Trophoblast cell (in vitro differentiated cells and primary cell): ENCODE data around the gene DPM3.
A peak's percentile ranks its signal among the peaks of the same experiment; 100 is the strongest.
"Not testable (repeated sequence)": the region's sequence is repeated elsewhere in the genome, so short reads cannot be mapped to it uniquely, and the experiment has no call there.

Source experiments
- DNase-seq, 2 donors: peaks; one replicate each; pipeline ENCODE4 v3.0.0-alpha.2; 2016
- H2AFZ ChIP-seq: 2 replicates; pipeline ENCODE4 v1.6.1; 2013; ENCODE audit warnings: low read length, moderate library complexity, mild to moderate bottlenecking; ENCODE audit not compliant: insufficient read depth, poor library complexity
- H2AK5ac ChIP-seq: 2 replicates; pipeline ENCODE4 v1.6.1; 2013; ENCODE audit warnings: mild to moderate bottlenecking, low read length
- H2BK120ac ChIP-seq: 2 replicates; pipeline ENCODE4 v1.6.1; 2013; ENCODE audit warnings: low read length, mild to moderate bottlenecking, moderate library complexity; ENCODE audit not compliant: insufficient read depth, poor library complexity
- H2BK12ac ChIP-seq: 2 replicates; pipeline ENCODE4 v1.6.1; 2013; ENCODE audit warnings: mild to moderate bottlenecking, low read length, moderate library complexity
- H2BK5ac ChIP-seq: 2 replicates; pipeline ENCODE4 v1.6.1; 2013; ENCODE audit warnings: low read length, low read depth, moderate library complexity, mild to moderate bottlenecking; ENCODE audit not compliant: poor library complexity
- H3K14ac ChIP-seq: 2 replicates; pipeline ENCODE4 v1.6.1; 2013; ENCODE audit warnings: mild to moderate bottlenecking, low read length
- H3K18ac ChIP-seq: 2 replicates; pipeline ENCODE4 v1.6.1; 2013; ENCODE audit warnings: mild to moderate bottlenecking, low read length
- H3K23ac ChIP-seq: 2 replicates; pipeline ENCODE4 v1.6.1; 2013; ENCODE audit warnings: low read length
- H3K27ac ChIP-seq: 2 replicates; pipeline ENCODE4 v1.5.1; 2013; ENCODE audit warnings: low read depth, mild to moderate bottlenecking, inconsistent platforms, low read length, moderate library complexity
- H3K27me3 ChIP-seq: 2 replicates; pipeline ENCODE4 v1.6.1; 2013; ENCODE audit warnings: inconsistent platforms, mild to moderate bottlenecking, low read length, moderate library complexity; ENCODE audit not compliant: insufficient read depth
- H3K36me3 ChIP-seq, 2 experiments: 1 replicate in 1 of 2; 2 replicates in 1 of 2; pipeline ENCODE4 v1.6.1; 2013; ENCODE audit warnings: low read length in 2 of 2, mild to moderate bottlenecking in 2 of 2, moderate library complexity in 1 of 2; ENCODE audit not compliant: insufficient read depth in 2 of 2, control insufficient read depth in 1 of 2
- H3K4ac ChIP-seq: 2 replicates; pipeline ENCODE4 v1.6.1; 2013; ENCODE audit warnings: low read depth, mild to moderate bottlenecking, low read length, moderate library complexity
- H3K4me1 ChIP-seq, 2 experiments: 1 replicate in 1 of 2; 2 replicates in 1 of 2; pipeline ENCODE4 v1.6.1; 2013; ENCODE audit warnings: low read length in 2 of 2, mild to moderate bottlenecking in 2 of 2, moderate library complexity in 1 of 2; ENCODE audit not compliant: insufficient read depth in 2 of 2, control insufficient read depth in 1 of 2
- H3K4me2 ChIP-seq: 2 replicates; pipeline ENCODE4 v1.6.1; 2013; ENCODE audit warnings: inconsistent platforms, mild to moderate bottlenecking, low read length, moderate library complexity
- H3K4me3 ChIP-seq: 2 replicates; pipeline ENCODE4 v1.5.1; 2013; ENCODE audit warnings: mild to moderate bottlenecking, low read depth, low read length, inconsistent platforms
- H3K79me1 ChIP-seq: one replicate; pipeline ENCODE4 v1.6.1; 2013; ENCODE audit warnings: low read length
- H3K79me2 ChIP-seq: 2 replicates; pipeline ENCODE4 v1.6.1; 2013; ENCODE audit warnings: low read length, mild to moderate bottlenecking; ENCODE audit not compliant: control insufficient read depth, insufficient read depth, poor library complexity
- H3K9ac ChIP-seq: 2 replicates; pipeline ENCODE4 v1.6.1; 2013; ENCODE audit warnings: mild to moderate bottlenecking, low read length
- H3K9me3 ChIP-seq: 2 replicates; pipeline ENCODE4 v1.6.1; 2013; ENCODE audit warnings: low read depth, mild to moderate bottlenecking, control low read depth, inconsistent platforms, low read length; ENCODE audit not compliant: insufficient read depth
- H4K12ac ChIP-seq: 2 replicates; pipeline ENCODE4 v1.6.1; 2013; ENCODE audit warnings: low read depth, mild to moderate bottlenecking, low read length, moderate library complexity
- H4K8ac ChIP-seq: 2 replicates; pipeline ENCODE4 v1.6.1; 2013; ENCODE audit warnings: low read depth, mild to moderate bottlenecking, low read length, moderate library complexity
- H4K91ac ChIP-seq: one replicate; pipeline ENCODE4 v1.6.1; 2013; ENCODE audit warnings: low read depth, mild to moderate bottlenecking, low read length, moderate library complexity
- WGBS: extraction: QIAGEN DNeasy Blood & Tissue Kit; methylation state at CpG from one replicate; pipeline ENCODE4 v1.1.7; 2013; ENCODE audit warnings: missing lambda C conversion rate; ENCODE audit not compliant: insufficient read length, insufficient coverage; ENCODE audit errors: extremely low coverage; 5-methylcytosine and 5-hydroxymethylcytosine counted together

The DPM3 gene

GRCh38 chr1:155168105-155168445 is 27.7 kb upstream of the DPM3 start:
- H3K79me1 ChIP-seq, H3K27me3 ChIP-seq, H3K4ac ChIP-seq, H4K91ac ChIP-seq, H3K4me2 ChIP-seq, H3K79me2 ChIP-seq, H2BK12ac ChIP-seq, H3K4me3 ChIP-seq, DNase-seq, H3K9me3 ChIP-seq, H2BK5ac ChIP-seq, H3K23ac ChIP-seq, H4K12ac ChIP-seq, H3K14ac ChIP-seq, H2AK5ac ChIP-seq, H3K18ac ChIP-seq, H3K9ac ChIP-seq, H4K8ac ChIP-seq, H3K27ac ChIP-seq, H2AFZ ChIP-seq, H2BK120ac ChIP-seq: not testable (repeated sequence)
- WGBS: no CpG with 5 or more reads among the region's 4 CpGs
- H3K4me1 ChIP-seq: peaks cover 4 to 16% of the 10 kb centered on the region in 2 experiments
- H3K36me3 ChIP-seq: peaks cover 8 to 14% of the 10 kb centered on the region in 2 experiments

DNA sequence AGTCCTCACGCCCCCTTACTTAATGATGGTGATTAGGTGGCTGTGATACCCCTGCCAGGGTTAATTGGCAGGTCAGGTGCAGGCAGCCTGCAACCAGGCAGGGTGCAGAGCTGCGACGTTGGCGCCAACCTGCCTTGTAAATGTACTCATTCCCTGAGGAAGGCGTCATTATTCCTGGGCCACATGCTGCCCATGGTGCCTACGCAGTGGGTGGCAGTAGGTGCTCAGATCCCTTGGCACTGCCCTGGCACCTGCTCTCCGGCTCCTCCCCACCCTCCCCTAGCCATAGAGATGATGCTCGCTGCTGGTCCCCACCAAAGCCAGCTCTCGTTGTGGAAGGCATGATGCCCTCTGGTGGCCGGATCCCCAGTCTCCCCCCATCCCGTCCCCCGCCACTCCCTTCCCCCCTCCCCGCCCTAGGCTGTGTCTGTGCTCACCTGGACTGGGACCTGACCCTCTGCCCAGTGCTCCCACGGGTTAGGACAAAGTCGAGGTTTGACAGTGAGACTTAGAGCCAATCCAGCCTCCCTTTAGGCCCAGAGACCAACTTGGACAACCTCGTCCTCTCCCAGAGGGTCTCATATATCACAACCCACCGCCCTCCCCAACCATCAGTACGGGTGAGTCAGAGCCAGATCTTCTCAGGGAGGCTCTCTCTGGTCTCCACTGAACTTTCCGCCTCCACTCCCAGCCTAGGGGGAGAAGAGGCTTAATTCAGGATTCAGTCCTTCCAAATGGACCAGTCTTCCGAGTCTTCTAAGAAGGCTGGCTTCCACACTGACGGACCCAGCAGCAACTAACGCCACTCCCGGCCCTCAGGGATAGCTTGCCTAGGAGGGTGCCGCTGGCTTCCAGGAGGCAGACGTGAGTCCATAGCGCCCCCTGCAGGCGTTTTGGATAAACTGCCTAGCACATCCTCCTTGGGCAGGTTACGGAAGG is 27.1 kb upstream of the DPM3 start:
- no peak overlapping the region for H2AK5ac ChIP-seq
- no peak overlapping the region for H2BK5ac ChIP-seq
- no peaks in the 10 kb centered on the region for H3K79me2 ChIP-seq
- H2BK12ac ChIP-seq: peak overlapping the region; percentile 25
- H3K9me3 ChIP-seq: no peaks in the 10 kb centered on the region
- peak overlapping the region; percentile 49 for H2AFZ ChIP-seq
- H3K18ac ChIP-seq: peak overlapping the region; percentile 14
- no CpG with 5 or more reads among the region's 28 CpGs for WGBS
- DNase-seq: peak; percentile 98 to 99
- H3K36me3 ChIP-seq: peaks cover 8 to 14% of the 10 kb centered on the region in 2 experiments
- no peak overlapping the region for H3K9ac ChIP-seq
- peaks cover 4 to 16% of the 10 kb centered on the region in 2 experiments for H3K4me1 ChIP-seq
- no peak overlapping the region for H3K4me3 ChIP-seq
- H3K23ac ChIP-seq: no peak overlapping the region
- no peak overlapping the region for H4K91ac ChIP-seq
- peak overlapping the region; percentile 66 for H3K4me2 ChIP-seq
- H3K27ac ChIP-seq: no peak overlapping the region
- H3K79me1 ChIP-seq: no peaks in the 10 kb centered on the region
- H4K12ac ChIP-seq: no peak overlapping the region
- peak overlapping the region; percentile 19 for H4K8ac ChIP-seq
- H3K27me3 ChIP-seq: no peaks in the 10 kb centered on the region
- H3K4ac ChIP-seq: no peak overlapping the region
- H2BK120ac ChIP-seq: peak overlapping the region; percentile 55
- no peak overlapping the region for H3K14ac ChIP-seq

DNA sequence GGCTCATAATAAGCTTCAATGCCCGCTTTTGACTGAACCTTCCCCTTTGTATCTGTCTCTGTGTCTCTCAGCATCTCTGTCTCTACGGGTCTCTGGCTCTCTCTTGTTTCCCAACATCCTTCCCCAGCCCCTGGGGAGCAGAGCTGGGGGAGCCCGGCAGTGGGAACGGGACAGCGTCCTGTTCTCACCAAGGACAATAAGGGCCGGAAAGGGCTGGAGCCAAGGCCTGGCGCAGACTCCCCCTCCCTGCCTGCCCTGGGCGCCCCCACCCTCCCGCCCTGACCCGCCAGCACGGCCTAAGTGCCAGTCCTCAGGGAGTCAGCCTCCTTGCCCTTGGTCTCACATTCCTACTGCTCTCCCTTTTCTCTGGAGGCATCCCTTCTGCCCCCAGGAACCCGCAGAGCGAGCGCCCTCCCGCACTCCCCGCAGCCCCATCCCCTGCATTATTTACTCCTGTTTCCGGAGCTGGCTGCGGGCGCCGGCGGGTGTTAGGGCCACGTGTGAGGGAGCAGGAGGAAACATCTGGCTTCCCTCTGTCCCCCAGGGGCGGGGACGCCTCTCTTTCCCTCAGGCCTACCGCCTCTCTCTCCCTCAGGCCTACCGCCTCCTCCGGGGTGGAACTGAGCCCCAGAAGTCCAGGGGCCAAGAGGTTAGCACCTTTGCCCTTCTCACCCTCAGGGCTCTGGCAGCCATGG is 26.3 kb upstream of the DPM3 start:
- Histone ChIP-seq H2AFZ (no peak overlapping the region), H3K4me2 (no peak overlapping the region), H4K91ac (no peak overlapping the region), H3K4ac (no peak overlapping the region), H4K8ac (no peak overlapping the region), H2BK12ac (no peak overlapping the region), H3K79me1 (no peaks in the 10 kb centered on the region), H3K18ac (no peak overlapping the region), H3K23ac (no peak overlapping the region), H2BK5ac (no peak overlapping the region), H3K14ac (no peak overlapping the region), H3K27ac (no peak overlapping the region), H3K9me3 (no peaks in the 10 kb centered on the region), H2BK120ac (no peak overlapping the region), H2AK5ac (no peak overlapping the region), H3K4me3 (no peak overlapping the region), H3K79me2 (no peaks in the 10 kb centered on the region), H3K36me3 (peaks cover 8 to 14% of the 10 kb centered on the region in 2 experiments), H4K12ac (no peak overlapping the region), H3K4me1 (peaks cover 4 to 14% of the 10 kb centered on the region in 2 experiments), H3K27me3 (no peaks in the 10 kb centered on the region), H3K9ac (no peak overlapping the region)
- WGBS: no CpG with 5 or more reads among the region's 27 CpGs
- DNase-seq: peak; percentile 98

DNA sequence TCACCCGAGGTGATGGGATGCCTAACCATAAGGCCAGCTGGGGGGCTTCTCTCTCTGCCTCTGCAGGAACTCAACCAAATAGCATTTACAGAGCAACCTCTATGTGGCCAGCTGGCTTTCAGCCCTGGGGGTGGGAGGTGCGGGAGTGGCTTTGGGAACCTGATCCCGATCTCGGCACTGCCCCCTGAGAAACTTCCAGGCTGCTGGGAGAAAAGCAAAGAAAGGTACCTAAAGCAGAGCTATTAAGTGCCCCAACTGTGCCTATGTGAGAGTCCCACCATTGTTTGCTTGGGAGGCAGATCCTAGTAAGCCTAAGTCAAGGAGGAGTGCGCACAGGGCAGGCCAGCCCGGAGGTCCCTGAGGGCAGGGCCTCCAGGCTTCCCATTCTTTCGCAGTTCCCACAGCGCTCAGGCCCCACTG is 25.7 kb upstream of the DPM3 start:
- Histone ChIP-seq H3K27ac (no peak overlapping the region), H4K8ac (no peak overlapping the region), H3K79me1 (no peaks in the 10 kb centered on the region), H3K4me2 (no peak overlapping the region), H3K14ac (no peak overlapping the region), H3K9me3 (no peaks in the 10 kb centered on the region), H4K12ac (no peak overlapping the region), H2BK12ac (no peak overlapping the region), H3K36me3 (peaks cover 8 to 14% of the 10 kb centered on the region in 2 experiments), H2BK120ac (no peak overlapping the region), H3K4me1 (peaks cover 4 to 14% of the 10 kb centered on the region in 2 experiments), H3K18ac (no peak overlapping the region), H3K79me2 (no peaks in the 10 kb centered on the region), H3K23ac (no peak overlapping the region), H3K4ac (no peak overlapping the region), H2AK5ac (no peak overlapping the region), H3K27me3 (no peaks in the 10 kb centered on the region), H4K91ac (no peak overlapping the region), H2AFZ (no peak overlapping the region), H3K4me3 (no peak overlapping the region), H3K9ac (no peak overlapping the region), H2BK5ac (no peak overlapping the region)
- DNase-seq: peak; percentile 84 to 86
- WGBS: no CpG with 5 or more reads among the region's 8 CpGs
